GM06990 (cell line): ENCODE results near the gene ANO5.

Experiments
- DNase-seq: peaks from one replicate; pipeline ENCODE4 v3.0.0-alpha.2; 2011; ENCODE audit not compliant: insufficient read length; ENCODE audit errors: extremely low read depth
- H3K27me3 ChIP-seq: replicated peaks from 2 replicates; pipeline ENCODE4 v1.6.0; 2011; ENCODE audit warnings: low read length; ENCODE audit not compliant: control insufficient read depth, insufficient read depth
- H3K36me3 ChIP-seq: 2 replicates; pipeline ENCODE4 v1.5.1; 2011; ENCODE audit warnings: low read length; ENCODE audit not compliant: control insufficient read depth, insufficient read depth
- H3K4me3 ChIP-seq: replicated peaks from 2 replicates; pipeline ENCODE4 v1.5.1; 2011; ENCODE audit warnings: low read depth, mild to moderate bottlenecking, control low read depth, low read length
- TF ChIP-seq, protein P1 (sequence below): IDR thresholded peaks from 2 replicates; pipeline ENCODE4 v1.5.1; 2011; ENCODE audit warnings: low read length, control low read depth, mild to moderate bottlenecking, inconsistent platforms; ENCODE audit not compliant: insufficient read depth, poor library complexity, severe bottlenecking

The ANO5 gene, protein sequence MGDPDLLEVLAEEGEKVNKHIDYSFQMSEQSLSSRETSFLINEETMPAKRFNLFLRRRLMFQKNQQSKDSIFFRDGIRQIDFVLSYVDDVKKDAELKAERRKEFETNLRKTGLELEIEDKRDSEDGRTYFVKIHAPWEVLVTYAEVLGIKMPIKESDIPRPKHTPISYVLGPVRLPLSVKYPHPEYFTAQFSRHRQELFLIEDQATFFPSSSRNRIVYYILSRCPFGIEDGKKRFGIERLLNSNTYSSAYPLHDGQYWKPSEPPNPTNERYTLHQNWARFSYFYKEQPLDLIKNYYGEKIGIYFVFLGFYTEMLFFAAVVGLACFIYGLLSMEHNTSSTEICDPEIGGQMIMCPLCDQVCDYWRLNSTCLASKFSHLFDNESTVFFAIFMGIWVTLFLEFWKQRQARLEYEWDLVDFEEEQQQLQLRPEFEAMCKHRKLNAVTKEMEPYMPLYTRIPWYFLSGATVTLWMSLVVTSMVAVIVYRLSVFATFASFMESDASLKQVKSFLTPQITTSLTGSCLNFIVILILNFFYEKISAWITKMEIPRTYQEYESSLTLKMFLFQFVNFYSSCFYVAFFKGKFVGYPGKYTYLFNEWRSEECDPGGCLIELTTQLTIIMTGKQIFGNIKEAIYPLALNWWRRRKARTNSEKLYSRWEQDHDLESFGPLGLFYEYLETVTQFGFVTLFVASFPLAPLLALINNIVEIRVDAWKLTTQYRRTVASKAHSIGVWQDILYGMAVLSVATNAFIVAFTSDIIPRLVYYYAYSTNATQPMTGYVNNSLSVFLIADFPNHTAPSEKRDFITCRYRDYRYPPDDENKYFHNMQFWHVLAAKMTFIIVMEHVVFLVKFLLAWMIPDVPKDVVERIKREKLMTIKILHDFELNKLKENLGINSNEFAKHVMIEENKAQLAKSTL

DNA sequence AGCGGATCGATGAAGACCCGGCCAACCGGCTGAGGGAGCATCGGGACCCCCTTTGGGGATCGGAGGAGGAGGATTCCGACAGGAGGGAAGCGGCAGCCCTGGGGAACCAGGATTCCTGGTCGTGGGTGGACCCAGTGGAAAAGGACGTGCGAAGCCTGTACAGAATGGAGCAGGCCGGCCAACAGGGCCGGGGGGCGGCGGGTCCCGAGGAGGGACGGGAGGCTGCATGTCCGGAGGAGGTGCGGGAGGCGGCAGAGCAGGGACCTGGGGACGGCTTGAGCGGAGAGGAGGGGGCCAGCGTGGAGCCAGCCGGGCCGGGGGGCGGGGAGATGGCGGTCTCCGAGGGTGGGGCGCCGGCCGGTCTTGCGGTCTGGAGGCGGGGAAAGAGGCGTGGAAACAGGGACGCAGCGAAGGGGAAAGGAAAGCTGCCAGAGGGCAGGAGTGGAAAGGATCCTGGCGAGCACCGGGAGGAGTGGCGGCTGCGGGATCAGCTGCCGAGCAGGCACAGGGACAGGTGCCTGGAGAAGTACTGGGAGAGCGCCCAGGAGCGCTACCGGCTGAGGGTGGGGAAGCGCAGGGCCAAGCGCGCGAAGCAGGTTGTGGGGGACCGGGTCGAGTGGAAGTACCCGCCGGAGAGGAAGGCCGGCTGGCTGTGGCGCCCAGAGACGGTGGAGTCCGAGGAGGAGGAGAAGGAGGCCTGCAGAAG, at the start of gene ANO5:
Gene ANO5 (plus strand): TSS at position 444 of the 706 bp plus-strand sequence. CDS start 408 bp downstream, outside the sequence.
- Histone ChIP-seq H3K36me3 (no peaks in the 10 kb centered on the region), H3K4me3 (peak within 1 kb of the TSS; percentile 89), H3K27me3 (no peaks in the 10 kb centered on the region)
- TF ChIP-seq, protein P1, sequence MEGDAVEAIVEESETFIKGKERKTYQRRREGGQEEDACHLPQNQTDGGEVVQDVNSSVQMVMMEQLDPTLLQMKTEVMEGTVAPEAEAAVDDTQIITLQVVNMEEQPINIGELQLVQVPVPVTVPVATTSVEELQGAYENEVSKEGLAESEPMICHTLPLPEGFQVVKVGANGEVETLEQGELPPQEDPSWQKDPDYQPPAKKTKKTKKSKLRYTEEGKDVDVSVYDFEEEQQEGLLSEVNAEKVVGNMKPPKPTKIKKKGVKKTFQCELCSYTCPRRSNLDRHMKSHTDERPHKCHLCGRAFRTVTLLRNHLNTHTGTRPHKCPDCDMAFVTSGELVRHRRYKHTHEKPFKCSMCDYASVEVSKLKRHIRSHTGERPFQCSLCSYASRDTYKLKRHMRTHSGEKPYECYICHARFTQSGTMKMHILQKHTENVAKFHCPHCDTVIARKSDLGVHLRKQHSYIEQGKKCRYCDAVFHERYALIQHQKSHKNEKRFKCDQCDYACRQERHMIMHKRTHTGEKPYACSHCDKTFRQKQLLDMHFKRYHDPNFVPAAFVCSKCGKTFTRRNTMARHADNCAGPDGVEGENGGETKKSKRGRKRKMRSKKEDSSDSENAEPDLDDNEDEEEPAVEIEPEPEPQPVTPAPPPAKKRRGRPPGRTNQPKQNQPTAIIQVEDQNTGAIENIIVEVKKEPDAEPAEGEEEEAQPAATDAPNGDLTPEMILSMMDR = no peak
- DNase-seq = peak; percentile 76

DNA sequence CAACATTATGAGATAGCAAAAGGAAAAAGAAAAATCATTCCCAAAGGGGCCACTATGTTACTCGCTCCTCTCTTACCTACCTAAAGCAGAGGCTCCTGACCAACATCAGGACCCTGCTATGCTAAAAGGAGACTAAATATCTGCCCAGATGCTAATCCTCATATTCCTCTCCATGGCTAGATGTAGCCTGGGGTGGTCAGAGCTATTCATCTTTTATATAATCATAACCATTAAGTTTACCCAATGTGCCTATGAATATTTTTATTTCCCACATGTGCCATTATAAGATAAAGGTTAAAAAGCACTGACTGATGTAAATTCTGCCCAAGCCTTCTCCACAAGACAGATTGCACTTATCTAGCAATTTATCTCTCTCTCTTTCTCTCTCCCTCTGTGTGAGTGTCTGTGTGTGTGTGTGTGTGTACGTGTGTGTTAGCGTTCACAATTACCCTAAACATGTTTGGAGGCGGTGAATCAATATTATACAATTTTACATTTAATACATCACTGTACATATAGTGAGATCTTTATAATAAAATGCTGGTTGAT, 41.2 kb upstream of the ANO5 start:
- TF ChIP-seq, protein P1 = no peak
- no peak overlapping the region for H3K4me3 ChIP-seq

DNA sequence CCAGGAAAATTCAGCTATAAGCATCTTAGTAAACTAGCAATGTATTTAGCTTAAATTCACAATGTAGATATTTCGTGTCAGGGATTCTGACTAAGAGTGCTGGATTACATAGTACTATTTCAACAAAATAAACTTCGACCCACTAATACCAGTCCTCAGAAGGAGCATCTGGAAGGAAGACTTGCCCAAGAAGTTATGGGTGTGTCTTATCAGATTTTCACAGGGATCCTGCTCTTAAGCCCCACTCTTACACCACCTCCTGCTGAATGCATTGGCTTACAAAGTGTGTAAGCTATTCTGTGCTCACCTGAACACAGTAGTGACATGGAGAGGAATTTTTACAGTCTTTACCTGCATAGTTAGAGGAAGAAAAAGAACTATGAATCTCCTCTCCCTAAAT, 35.4 kb upstream of the ANO5 start:
- no peaks in the 10 kb centered on the region for H3K27me3 ChIP-seq
- DNase-seq = no peak
- H3K36me3 ChIP-seq = no peaks in the 10 kb centered on the region
- H3K4me3 ChIP-seq = no peak overlapping the region
- TF ChIP-seq, protein P1 = no peak

More for the DNA sequence above, 41.2 kb upstream of the ANO5 start:
- no peak for DNase-seq
- no peaks in the 10 kb centered on the region for H3K36me3 ChIP-seq
- H3K27me3 ChIP-seq = no peaks in the 10 kb centered on the region

DNA sequence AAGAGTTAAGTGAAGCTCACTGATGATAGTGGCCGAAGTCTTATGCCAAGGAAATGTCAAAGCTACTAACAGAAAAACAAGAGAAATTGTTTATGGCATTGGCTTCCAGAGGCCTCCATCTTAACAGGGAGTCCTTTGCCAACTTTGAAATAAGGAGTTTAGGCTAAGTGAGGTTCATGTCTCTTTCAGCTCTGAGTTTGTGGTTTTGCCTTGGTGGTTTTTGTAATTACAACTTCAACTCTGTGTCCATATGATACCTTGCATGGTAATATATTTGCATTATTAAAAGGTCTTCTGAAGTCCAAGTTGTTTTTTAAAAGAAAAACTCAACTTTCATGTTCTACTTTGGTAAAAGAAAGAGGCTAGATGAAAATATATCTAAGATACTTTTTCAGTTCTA, 31.4 kb upstream of the ANO5 start:
- Histone ChIP-seq H3K4me3 (no peak overlapping the region), H3K27me3 (no peaks in the 10 kb centered on the region), H3K36me3 (no peaks in the 10 kb centered on the region)
- TF ChIP-seq, protein P1 = no peak
- no peak for DNase-seq

DNA sequence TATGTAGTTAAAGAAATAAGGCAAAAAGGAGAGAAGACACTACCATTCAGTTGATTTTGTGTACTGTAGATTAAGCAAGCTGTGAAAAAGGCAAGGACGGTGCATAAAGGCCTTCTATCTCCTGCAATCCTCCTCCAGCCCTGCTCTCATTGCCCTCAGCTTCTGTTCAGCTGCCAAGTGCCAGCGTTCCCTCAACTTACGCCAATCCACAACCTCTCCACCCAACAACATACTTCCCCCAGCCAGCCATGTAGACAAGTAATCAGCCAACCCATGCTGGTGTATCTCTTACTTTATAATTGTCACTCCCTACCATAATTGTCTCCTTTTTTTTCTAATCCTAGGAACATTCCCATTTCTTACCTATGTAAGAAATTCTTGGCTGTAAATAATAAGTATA, 30.1 kb upstream of the ANO5 start:
- no peak for DNase-seq
- Histone ChIP-seq H3K36me3 (no peaks in the 10 kb centered on the region), H3K4me3 (no peak overlapping the region), H3K27me3 (no peaks in the 10 kb centered on the region)
- TF ChIP-seq, protein P1 = no peak
